HEK293T (cell line): Measurements from ENCODE around the gene TMEM254.
"Not testable (repeated sequence)": the region's sequence is repeated elsewhere in the genome, so short reads cannot be mapped to it uniquely, and the experiment has no call there.

Experiments used
- CTCF ChIA-PET: fragments of 350-600 bp; formaldehyde crosslinking; extraction: SDS; loops from one replicate; lab custom pipeline; 2021; ENCODE audit warnings: antibody characterized with exemption, inconsistent platforms; lab: Yijun Ruan, JAX
- POLR2A ChIA-PET: fragments of 350-600 bp; formaldehyde crosslinking; extraction: SDS; loops from one replicate; lab custom pipeline; 2020; ENCODE audit warnings: antibody characterized with exemption, inconsistent platforms; lab: Yijun Ruan, JAX
- DNase-seq: peaks from one replicate; pipeline ENCODE4 v3.0.0; 2012; ENCODE audit warnings: mixed read lengths; ENCODE audit errors: extremely low spot score
- ARNT ChIP-seq: fragments of 450-650 bp; IDR thresholded peaks from 2 replicates; pipeline ENCODE4 v1.6.1; 2017; ENCODE audit warnings: mild to moderate bottlenecking
- BHLHE40 ChIP-seq: fragments of 450-650 bp; IDR thresholded peaks from 2 replicates; pipeline ENCODE4 v1.6.1; 2016; ENCODE audit warnings: mild to moderate bottlenecking, moderate library complexity, borderline replicate concordance
- CTBP1 ChIP-seq: fragments of 450-650 bp; IDR thresholded peaks from 2 replicates; pipeline ENCODE4 v1.6.1; 2016; ENCODE audit warnings: borderline replicate concordance
- ELF4 ChIP-seq: fragments of 450-650 bp; IDR thresholded peaks from 2 replicates; pipeline ENCODE4 v1.6.1; 2017; ENCODE audit warnings: antibody characterized with exemption
- FOXA1 ChIP-seq: fragments of 450-650 bp; IDR thresholded peaks from 2 replicates; pipeline ENCODE4 v1.6.1; 2016; ENCODE audit warnings: mild to moderate bottlenecking
- FOXK2 ChIP-seq: fragments of 450-650 bp; IDR thresholded peaks from 2 replicates; pipeline ENCODE4 v1.6.1; 2016; ENCODE audit warnings: mild to moderate bottlenecking
- FOXM1 ChIP-seq: fragments of 450-650 bp; IDR thresholded peaks from 2 replicates; pipeline ENCODE4 v1.6.1; 2017; ENCODE audit warnings: mild to moderate bottlenecking, borderline replicate concordance
- HDGF ChIP-seq: fragments of 450-650 bp; IDR thresholded peaks from 2 replicates; pipeline ENCODE4 v1.6.1; 2017; ENCODE audit warnings: antibody characterized with exemption, borderline replicate concordance
- L3MBTL2 ChIP-seq: fragments of 450-650 bp; conservative IDR thresholded peaks from 2 replicates; pipeline ENCODE4 v1.6.1; 2016; ENCODE audit warnings: mild to moderate bottlenecking
- LEF1 ChIP-seq: fragments of 450-650 bp; IDR thresholded peaks from 2 replicates; pipeline ENCODE4 v1.6.1; 2017; ENCODE audit warnings: mild to moderate bottlenecking, borderline replicate concordance
- NFRKB ChIP-seq: fragments of 450-650 bp; IDR thresholded peaks from 2 replicates; pipeline ENCODE4 v1.6.1; 2016; ENCODE audit warnings: mild to moderate bottlenecking, moderate library complexity
- SP1 ChIP-seq: fragments of 450-650 bp; IDR thresholded peaks from 2 replicates; pipeline ENCODE4 v1.6.1; 2017
- SUZ12 ChIP-seq: fragments of 450-650 bp; IDR thresholded peaks from 2 replicates; pipeline ENCODE4 v1.6.1; 2016; ENCODE audit warnings: mild to moderate bottlenecking
- TARDBP ChIP-seq: fragments of 450-650 bp; IDR thresholded peaks from 2 replicates; pipeline ENCODE4 v1.6.1; 2016
- ZNF384 ChIP-seq: fragments of 450-650 bp; IDR thresholded peaks from 2 replicates; pipeline ENCODE4 v1.6.1; 2016
- TF ChIP-seq, protein P1 (sequence below): fragments of 450-650 bp; IDR thresholded peaks from 2 replicates; pipeline ENCODE4 v1.6.1; 2016

The TMEM254 gene

DNA sequence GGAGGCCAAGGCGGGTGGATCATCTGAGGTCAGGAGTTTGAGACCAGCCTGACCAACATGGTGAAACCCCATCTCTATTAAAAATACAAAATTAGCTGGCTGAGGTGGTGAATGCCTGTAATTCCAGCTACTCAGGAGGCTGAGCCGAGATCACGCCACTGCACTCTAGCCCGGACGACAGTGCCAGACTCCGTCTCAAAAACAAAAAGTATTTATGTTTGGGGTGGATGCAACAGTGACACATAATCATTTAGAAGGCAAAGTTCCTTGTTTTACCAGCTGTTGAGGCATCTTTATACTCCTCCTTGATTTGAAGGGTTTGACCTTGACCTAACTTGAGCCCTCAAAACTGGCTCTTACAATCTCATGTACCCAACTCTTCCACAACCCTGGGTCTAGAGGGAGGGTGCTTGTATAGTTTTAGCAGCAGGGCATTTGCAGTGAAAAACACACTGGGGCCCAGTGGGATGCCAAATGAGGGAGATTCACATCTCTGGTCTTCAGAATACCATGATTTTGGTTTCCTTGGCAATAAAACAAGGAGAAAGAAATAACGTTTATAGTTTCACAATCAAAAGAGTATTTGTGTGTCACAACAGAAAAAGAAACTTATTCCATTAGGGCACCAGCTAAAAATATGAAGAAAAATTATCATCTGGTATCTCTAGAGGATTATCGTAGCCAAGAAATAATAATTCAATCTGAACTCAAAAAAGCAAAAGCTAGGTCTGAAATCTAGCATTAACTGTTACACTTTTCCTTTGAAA is 14.2 kb upstream of the TMEM254 start:
- no peak for TF ChIP-seq FOXA1
- no peak for TF ChIP-seq SUZ12
- no peak for TF ChIP-seq TARDBP
- no peak for TF ChIP-seq FOXM1
- TF ChIP-seq BHLHE40: no peak
- TF ChIP-seq L3MBTL2: no peak
- no peak for TF ChIP-seq CTBP1
- TF ChIP-seq, protein P1, sequence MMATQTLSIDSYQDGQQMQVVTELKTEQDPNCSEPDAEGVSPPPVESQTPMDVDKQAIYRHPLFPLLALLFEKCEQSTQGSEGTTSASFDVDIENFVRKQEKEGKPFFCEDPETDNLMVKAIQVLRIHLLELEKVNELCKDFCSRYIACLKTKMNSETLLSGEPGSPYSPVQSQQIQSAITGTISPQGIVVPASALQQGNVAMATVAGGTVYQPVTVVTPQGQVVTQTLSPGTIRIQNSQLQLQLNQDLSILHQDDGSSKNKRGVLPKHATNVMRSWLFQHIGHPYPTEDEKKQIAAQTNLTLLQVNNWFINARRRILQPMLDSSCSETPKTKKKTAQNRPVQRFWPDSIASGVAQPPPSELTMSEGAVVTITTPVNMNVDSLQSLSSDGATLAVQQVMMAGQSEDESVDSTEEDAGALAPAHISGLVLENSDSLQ: no peak
- TF ChIP-seq NFRKB: no peak
- no peak for TF ChIP-seq ZNF384
- no peak for TF ChIP-seq SP1
- ChIA-PET CTCF (no interaction called here), POLR2A (interaction anchor here (0.6 kb wide), 1 partner anchor 758 kb away, joined by 3 read pairs; no protein-coding TSS in a partner anchor)
- DNase-seq: no peak

DNA sequence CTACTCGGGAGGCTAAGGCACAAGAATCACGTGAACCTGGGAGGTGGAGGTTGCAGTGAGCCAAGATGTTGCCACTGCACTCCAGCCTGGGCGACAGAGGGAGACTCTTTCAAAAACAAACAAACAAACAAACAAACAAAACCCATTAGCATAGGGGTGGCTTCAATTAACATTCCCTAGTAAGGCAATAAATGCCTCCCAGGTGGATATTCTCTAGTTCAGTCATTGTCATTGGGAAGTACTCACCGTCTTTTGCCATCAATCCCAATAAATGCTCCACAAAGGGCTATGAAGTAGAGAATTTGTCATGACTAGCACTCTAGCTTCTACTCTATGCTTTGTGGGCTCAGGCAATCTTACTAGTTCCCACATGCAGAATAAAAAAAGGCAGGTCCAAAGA is 11.7 kb upstream of the TMEM254 start:
- TF ChIP-seq HDGF: no peak
- TF ChIP-seq CTBP1: no peak
- TF ChIP-seq LEF1: no peak
- TF ChIP-seq FOXA1: no peak
- TF ChIP-seq FOXK2: no peak
- no peak for TF ChIP-seq BHLHE40
- TF ChIP-seq ZNF384: no peak
- no peak for TF ChIP-seq L3MBTL2
- TF ChIP-seq, protein P1: no peak
- no peak for TF ChIP-seq SP1
- no peak for TF ChIP-seq ELF4
- no peak for TF ChIP-seq FOXM1
- TF ChIP-seq NFRKB: no peak
- TF ChIP-seq ARNT: no peak
- POLR2A ChIA-PET: interaction anchor here (0.8 kb wide), 1 partner anchor 12 kb away, joined by 5 read pairs; no protein-coding TSS in a partner anchor
- CTCF ChIA-PET: no interaction called here
- no peak for DNase-seq

DNA sequence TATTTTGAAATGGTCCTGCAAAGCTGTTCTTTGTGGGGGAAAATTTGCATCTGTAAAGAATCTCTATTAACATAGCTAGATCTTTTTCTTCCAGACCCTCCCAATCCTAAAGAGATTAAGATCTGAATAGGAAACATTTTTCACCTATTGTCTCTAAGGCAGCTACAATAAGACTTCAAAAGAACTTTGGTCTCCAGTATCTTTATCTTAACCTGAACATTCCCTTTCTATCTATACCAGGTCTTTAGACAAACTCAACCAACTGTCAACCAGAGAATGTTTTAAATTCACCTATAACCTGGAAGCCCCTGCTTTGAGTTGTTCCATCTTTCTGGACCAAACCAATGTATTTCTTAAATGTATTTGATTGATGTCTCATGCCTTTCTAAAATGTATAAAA is 10.6 kb upstream of the TMEM254 start:
- CTCF ChIA-PET, DNase-seq: not testable (repeated sequence)
- POLR2A ChIA-PET: interaction anchor here (0.8 kb wide), 1 partner anchor 11 kb away, joined by 5 read pairs; no protein-coding TSS in a partner anchor

DNA sequence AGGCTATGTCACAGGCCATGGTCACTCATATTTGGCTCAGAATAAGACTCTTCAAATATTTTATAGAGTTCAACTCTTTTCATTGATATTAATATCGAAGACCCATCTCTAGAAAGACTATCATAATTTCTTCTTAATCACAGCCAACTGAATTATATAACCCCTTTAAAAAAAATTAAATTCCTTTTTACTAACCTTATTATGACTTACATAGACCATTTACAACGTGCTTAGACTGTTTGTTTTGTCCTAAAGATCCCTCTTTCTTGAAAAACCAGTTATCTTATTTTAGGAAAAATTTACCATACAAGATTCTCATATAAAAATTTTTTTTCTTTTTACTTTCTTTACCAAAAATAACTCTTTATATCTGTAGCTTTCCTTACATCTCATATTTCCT is 10.2 kb upstream of the TMEM254 start:
- DNase-seq: no peak
- TF ChIP-seq HDGF: no peak
- no peak for TF ChIP-seq SP1
- no peak for TF ChIP-seq CTBP1
- no peak for TF ChIP-seq ZNF384
- TF ChIP-seq L3MBTL2: no peak
- no peak for TF ChIP-seq FOXK2
- TF ChIP-seq, protein P1: no peak
- no peak for TF ChIP-seq LEF1
- TF ChIP-seq FOXA1: no peak
- TF ChIP-seq ELF4: no peak
- no peak for TF ChIP-seq NFRKB
- CTCF ChIA-PET: no interaction called here
- POLR2A ChIA-PET: no interaction called here

DNA sequence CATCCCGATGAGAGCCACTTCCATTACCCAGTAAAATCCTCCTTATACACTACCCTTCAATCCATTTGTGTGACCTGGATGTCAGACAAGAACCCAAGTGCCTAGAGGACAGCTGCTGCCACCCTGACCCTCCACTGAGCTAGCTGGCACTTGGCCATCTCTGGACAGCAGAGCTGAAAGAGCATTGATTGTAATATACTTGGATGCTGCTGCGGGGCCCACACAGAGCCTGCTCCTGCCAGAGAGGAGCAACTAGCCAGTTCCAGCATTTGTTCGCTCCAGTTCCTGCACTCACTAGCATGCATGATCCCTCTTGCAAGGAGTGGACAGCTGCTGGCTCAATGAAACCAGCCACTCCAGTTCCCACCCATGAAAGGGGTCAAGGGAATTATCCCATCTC is 8.4 kb upstream of the TMEM254 start:
- DNase-seq: no peak
- TF ChIP-seq FOXA1 (no peak), ARNT (no peak), SP1 (no peak), FOXM1 (no peak), SUZ12 (no peak), NFRKB (no peak), ZNF384 (no peak), FOXK2 (no peak), BHLHE40 (no peak), L3MBTL2 (no peak), HDGF (no peak)
- TF ChIP-seq, protein P1: no peak
- ChIA-PET CTCF (interaction anchor here (0.7 kb wide), 2 partner anchors 11 to 17 kb away, joined by 3 to 4 read pairs; no protein-coding TSS in a partner anchor), POLR2A (interaction anchor here (0.8 kb wide), 1 partner anchor 9 kb away, joined by 4 read pairs; no protein-coding TSS in a partner anchor)

DNA sequence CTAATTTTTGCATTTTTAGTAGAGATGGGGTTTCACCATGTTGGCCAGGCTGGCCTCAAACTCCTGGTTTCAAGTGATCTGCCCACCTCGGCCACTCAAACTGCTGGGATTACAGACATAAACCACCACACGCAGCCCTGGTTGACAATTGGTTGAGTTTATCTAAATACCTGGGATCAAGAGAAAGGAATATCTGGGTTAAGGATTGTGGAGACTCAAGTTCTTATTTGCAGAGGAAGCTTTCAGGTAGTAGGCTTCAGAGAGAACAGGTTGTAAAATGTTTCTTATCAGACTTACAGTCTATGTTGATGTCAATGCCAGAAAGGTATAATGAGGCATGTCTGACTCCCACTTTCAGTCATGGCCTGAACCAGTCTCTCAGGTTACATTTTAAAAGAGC is 5.9 kb upstream of the TMEM254 start:
- CTCF ChIA-PET: no interaction called here
- DNase-seq: no peak
- TF ChIP-seq NFRKB: no peak
- TF ChIP-seq ELF4: no peak
- no peak for TF ChIP-seq ZNF384
- TF ChIP-seq SUZ12: no peak
- no peak for TF ChIP-seq FOXK2
- no peak for TF ChIP-seq LEF1
- TF ChIP-seq BHLHE40: no peak
- no peak for TF ChIP-seq L3MBTL2
- TF ChIP-seq CTBP1: no peak
- TF ChIP-seq, protein P1: no peak
- no peak for TF ChIP-seq FOXM1
- TF ChIP-seq SP1: no peak
- POLR2A ChIA-PET: no interaction called here
